GM12874 (cell line): ENCODE data around the gene GHRH.

Experiments
- TF ChIP-seq, protein P1 (sequence below): IDR thresholded peaks from 2 replicates; pipeline ENCODE4 v1.5.1; 2011; ENCODE audit warnings: low read depth, mild to moderate bottlenecking, control low read depth, low read length, moderate library complexity; ENCODE audit not compliant: insufficient read depth

GHRH gene

DNA sequence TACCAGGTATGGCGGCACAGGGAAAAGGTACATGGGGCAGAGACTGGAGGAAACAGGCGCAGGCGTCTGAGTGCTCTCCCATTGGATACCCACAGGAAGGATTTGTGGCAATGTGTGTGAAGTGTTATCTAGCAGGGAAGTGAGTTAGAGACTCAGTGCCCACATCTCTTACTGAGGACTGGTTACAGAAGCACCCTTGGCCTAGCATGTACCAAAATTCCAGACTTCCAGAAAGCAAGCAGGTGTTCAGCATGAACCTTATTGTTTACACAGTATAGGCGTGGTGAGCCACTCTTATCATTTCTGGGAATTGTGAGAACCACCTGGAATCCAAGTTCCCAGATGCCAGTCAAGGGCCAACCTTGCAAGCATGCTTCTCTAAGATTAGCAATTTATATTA lies 42.0 kb upstream of the GHRH start:
- TF ChIP-seq, protein P1, sequence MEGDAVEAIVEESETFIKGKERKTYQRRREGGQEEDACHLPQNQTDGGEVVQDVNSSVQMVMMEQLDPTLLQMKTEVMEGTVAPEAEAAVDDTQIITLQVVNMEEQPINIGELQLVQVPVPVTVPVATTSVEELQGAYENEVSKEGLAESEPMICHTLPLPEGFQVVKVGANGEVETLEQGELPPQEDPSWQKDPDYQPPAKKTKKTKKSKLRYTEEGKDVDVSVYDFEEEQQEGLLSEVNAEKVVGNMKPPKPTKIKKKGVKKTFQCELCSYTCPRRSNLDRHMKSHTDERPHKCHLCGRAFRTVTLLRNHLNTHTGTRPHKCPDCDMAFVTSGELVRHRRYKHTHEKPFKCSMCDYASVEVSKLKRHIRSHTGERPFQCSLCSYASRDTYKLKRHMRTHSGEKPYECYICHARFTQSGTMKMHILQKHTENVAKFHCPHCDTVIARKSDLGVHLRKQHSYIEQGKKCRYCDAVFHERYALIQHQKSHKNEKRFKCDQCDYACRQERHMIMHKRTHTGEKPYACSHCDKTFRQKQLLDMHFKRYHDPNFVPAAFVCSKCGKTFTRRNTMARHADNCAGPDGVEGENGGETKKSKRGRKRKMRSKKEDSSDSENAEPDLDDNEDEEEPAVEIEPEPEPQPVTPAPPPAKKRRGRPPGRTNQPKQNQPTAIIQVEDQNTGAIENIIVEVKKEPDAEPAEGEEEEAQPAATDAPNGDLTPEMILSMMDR, result no peak

DNA sequence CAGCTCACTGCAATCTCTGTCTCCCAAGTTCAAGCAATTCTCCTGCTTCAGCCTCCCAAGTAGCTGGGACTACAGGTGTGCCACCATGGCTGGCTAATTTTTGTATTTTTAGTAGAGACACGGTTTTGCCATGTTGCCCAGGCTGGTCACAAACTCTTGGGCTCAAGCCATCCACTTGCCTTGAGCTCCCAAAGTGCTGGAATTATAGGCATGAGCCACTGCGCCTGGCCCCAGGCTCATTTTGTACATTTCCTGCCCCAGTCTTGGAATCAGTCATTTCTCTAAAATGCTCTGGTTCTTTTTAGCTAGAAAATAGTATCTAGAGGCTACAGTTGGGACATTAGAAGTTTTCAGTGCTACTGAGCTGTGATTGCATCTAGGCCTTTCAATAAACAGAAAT lies 41.4 kb upstream of the GHRH start:
- TF ChIP-seq, protein P1, result no peak

DNA sequence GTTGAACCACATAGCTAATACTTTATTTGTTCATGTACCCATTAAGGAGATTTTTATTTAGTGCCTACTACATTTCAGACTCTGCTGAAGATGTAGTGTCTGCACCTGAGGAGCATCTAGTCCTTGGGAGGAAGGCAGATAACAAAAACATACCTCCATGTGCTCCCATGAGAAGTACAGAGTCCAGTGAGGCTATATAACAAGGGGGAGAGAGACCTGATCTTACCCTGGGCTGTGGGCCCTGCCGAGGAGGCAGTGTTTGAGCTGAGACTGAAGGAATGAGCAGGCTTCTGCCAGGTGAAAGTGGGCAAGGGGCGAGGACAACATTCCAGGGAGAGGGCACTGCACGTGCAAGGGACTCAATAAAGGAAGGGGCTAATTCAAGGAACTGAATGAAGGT lies 39.9 kb upstream of the GHRH start:
- TF ChIP-seq, protein P1, result no peak

DNA sequence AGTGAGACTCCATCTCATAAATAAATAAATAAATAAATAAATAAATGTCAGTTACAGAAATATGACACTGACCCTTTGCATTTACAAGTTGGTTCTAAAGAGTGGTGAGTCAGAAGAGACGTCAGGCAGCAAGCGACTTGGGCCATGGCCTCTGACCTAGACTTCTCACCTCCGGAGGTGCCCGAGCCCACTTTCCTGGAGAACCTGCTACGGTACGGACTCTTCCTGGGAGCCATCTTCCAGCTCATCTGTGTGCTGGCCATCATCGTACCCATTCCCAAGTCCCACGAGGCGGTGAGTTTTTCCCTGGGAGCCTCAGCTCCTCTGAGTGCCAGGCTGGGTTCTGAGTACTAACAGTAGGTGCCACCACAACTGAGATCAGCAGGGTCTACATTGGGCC lies 39.5 kb upstream of the GHRH start:
- TF ChIP-seq, protein P1, result no peak

DNA sequence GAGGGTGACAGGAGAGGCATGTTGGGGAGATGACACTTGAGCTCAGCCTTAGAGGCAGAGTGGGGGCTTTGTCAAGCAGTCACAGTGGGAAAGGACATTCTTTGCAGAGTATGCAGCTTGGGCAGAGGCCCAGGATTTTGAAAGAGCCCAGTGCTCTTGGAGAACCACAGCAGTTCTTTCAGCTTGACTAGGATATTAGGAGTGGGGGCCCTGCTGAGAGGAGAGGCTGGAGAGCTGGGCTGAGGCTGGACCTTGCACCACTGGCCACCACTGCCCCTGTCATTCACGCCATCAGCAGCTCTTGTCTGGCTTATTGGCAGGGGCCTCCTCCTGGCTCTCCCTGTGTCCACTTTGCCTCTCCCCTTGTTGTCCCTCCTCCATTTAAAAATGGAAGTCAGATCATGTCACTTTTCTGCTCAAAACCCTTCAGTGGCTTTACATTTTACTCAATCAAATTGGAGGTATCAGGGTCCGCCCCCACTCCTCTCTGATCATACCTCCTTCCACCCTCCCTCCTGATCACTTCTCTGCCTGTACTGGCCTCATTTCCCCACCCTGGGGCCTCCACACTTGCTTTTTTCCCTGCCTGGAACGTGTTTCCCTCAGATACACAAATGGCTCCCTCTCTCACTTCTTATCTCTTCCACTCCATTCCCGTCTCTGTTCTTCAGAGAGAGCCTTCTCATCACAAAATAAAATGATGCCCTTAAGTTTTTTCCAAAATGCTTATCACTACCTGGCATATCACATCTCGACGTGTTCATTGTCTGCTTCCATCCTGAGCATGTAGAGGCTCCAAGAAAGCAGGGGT lies 38.3 kb upstream of the GHRH start:
- TF ChIP-seq, protein P1, result no peak

DNA sequence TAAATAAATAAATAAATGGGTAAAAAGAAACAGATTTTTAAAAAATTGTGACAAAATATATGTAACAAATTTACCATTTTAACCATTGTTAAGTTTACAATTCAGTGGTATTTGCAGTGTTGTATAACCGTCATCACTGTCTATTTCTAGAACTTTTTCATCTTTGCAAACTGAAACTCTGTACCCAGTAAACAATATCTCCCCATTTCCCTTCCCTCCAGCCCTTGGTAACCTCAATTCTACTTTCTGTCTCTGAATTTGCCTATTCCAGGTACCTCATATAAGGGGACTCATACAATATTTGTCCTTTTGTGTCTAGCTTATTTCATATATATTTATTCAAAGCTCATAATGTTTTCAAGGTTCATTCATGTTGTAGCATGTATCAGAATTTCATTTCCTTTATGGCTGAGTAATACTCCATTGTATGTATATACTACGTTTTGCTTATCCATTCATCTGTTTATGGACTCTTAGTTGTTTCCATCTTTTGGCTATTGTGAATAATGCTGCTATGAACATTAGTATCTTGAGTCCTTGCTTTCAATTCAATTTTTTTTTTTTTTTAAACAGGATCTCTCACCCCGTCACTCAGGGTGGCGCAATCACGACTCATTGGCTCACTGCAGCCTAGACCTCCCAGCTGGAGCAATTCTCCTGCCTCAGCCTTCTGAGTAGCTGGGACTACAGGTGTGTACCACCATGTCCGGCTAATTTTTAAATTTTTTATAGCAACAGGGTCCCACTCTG lies 36.8 kb upstream of the GHRH start:
- TF ChIP-seq, protein P1, result no peak

DNA sequence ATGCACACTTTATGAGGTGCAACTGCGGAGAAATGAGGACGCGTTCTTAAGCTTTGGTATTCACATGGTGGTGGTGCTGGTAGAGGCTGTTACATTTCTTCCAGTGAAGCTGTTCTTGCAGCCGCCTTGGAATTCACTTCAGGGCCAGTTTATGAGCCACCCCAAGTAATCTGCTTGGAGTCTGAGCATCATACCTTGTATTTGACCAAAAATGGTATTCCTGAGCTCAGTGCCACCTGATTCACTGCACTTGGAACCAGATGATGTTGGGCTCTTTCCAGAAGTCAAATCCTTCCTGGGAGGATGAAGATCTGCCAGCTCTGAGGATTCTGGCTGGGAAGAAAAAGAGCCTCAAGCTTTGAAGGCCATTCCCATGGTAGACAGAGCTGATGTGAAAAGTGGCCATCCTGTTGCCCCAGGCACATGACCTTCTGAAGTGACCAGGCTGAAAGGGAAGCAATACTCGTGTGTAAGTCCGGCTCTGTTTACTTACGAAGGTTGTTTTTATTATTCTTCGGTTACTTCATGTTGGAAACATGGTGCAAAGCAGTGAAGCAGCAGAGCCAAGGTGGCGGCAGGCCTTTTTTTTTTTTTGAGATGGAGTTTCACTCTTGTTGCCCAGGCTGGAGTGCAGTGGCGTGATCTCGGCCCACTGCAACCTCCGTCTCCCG lies 35.6 kb upstream of the GHRH start:
- TF ChIP-seq, protein P1, result no peak
